H1 (cell line): ENCODE data around the gene CHD9NB. TPM values are rescaled to one million over a fixed set of nuclear protein-coding genes. Genes with fewer than 3 reads are reported as not detected.

Experiments
- CTCF ChIA-PET: fragments of 300-600 bp; sonication (Branson Sonifier 250); formaldehyde crosslinking; loops from one replicate; lab custom pipeline; 2021; ENCODE audit not compliant: partially characterized antibody; lab: Charles Lee
- POLR2A ChIA-PET: fragments of 300-600 bp; sonication (Branson Sonifier 250); formaldehyde crosslinking; loops from one replicate; lab custom pipeline; 2021; ENCODE audit warnings: inconsistent platforms; ENCODE audit not compliant: partially characterized antibody; lab: Charles Lee
- DNase-seq, 2 experiments: peaks; one replicate each; pipeline versions ENCODE4 v3.0.0 to v3.0.0-alpha.2; 2010 to 2022; ENCODE audit warnings: low spot score in 2 of 2, low read depth in 1 of 2, mixed read lengths in 1 of 2
- FAIRE-seq: peaks from 2 replicates; lab custom pipeline; 2011; peaks lifted over from hg19 to GRCh38; lab: Jason Lieb, UNC
- H2AFZ ChIP-seq: 2 replicates; pipeline ENCODE4 v1.8.1; 2012; ENCODE audit warnings: low read length, inconsistent platforms
- H2AK5ac ChIP-seq: 2 replicates; pipeline ENCODE4 v1.6.1; 2013; ENCODE audit warnings: low read depth, low read length
- H2BK120ac ChIP-seq: replicated peaks from 2 replicates; pipeline ENCODE3; 2013; ENCODE audit warnings: low read depth, low read length, inconsistent platforms
- H2BK12ac ChIP-seq: 2 replicates; pipeline ENCODE4 v1.6.1; 2013; ENCODE audit warnings: low read depth, low read length
- H2BK15ac ChIP-seq: 2 replicates; pipeline ENCODE4 v1.6.1; 2013; ENCODE audit warnings: low read length
- H2BK20ac ChIP-seq: 2 replicates; pipeline ENCODE4 v1.6.1; 2013; ENCODE audit warnings: low read length
- H2BK5ac ChIP-seq: 2 replicates; pipeline ENCODE4 v1.6.1; 2013; ENCODE audit warnings: low read depth, low read length
- H3K14ac ChIP-seq: 2 replicates; pipeline ENCODE4 v1.6.1; 2013; ENCODE audit warnings: inconsistent platforms; ENCODE audit not compliant: insufficient read length
- H3K18ac ChIP-seq: 2 replicates; pipeline ENCODE4 v1.6.1; 2013; ENCODE audit warnings: low read length; ENCODE audit errors: extremely low read depth
- H3K23ac ChIP-seq: 2 replicates; pipeline ENCODE4 v1.6.1; 2013; ENCODE audit warnings: inconsistent platforms; ENCODE audit not compliant: insufficient read length
- H3K23me2 ChIP-seq: 2 replicates; pipeline ENCODE4 v1.6.1; 2013; ENCODE audit warnings: low read depth, low read length
- H3K27ac ChIP-seq: 2 replicates; pipeline ENCODE4 v1.6.1; 2011; ENCODE audit warnings: low read depth, low read length, inconsistent platforms
- H3K27me3 ChIP-seq, 4 experiments: replicated peaks in 1 of 4; 1 replicate in 1 of 4; 2 replicates in 3 of 4; pipeline versions ENCODE4 v1.6.1 to v1.8.1; 2011 to 2013; ENCODE audit warnings: low read length in 3 of 4, mild to moderate bottlenecking in 3 of 4, inconsistent platforms in 2 of 4, mixed read lengths in 2 of 4, moderate library complexity in 1 of 4; ENCODE audit not compliant: control insufficient read depth in 3 of 4, insufficient read depth in 3 of 4; ENCODE audit errors: extremely low read depth in 1 of 4
- H3K36me3 ChIP-seq, 4 experiments: 2 replicates each; pipeline versions ENCODE4 v1.6.1 to v1.8.1; 2011 to 2013; ENCODE audit warnings: mild to moderate bottlenecking in 4 of 4, low read length in 3 of 4, moderate library complexity in 2 of 4, control low read depth in 1 of 4, inconsistent platforms in 1 of 4; ENCODE audit not compliant: insufficient read depth in 4 of 4, control insufficient read depth in 2 of 4
- H3K4ac ChIP-seq: replicated peaks from 2 replicates; pipeline ENCODE3; 2013; ENCODE audit warnings: low read length, low read depth, mixed read lengths, inconsistent platforms; ENCODE audit not compliant: insufficient read length
- H3K4me1 ChIP-seq, 4 experiments: replicated peaks in 1 of 4; 1 replicate in 1 of 4; 2 replicates in 3 of 4; pipeline versions ENCODE4 v1.6.1 to v1.8.1; 2011 to 2013; ENCODE audit warnings: low read length in 3 of 4, inconsistent platforms in 2 of 4, mixed read lengths in 1 of 4; ENCODE audit not compliant: insufficient read depth in 4 of 4, control insufficient read depth in 3 of 4
- H3K4me2 ChIP-seq, 2 experiments: 2 replicates each; pipeline versions ENCODE4 v1.6.1 to v1.8.1; 2011 to 2013; ENCODE audit warnings: low read depth in 2 of 2, low read length in 2 of 2, control low read depth in 1 of 2, inconsistent platforms in 1 of 2, mild to moderate bottlenecking in 1 of 2; ENCODE audit not compliant: insufficient read depth in 1 of 2
- H3K4me3 ChIP-seq, 4 experiments: fragments of 200-600, 300-600 bp in 1 of 4; sonication (generic), shearing (Covaris generic), sonication (Bioruptor Twin) in 1 of 4; 2 replicates each; pipeline versions ENCODE4 v1.5.1 to v1.8.1; 2011 to 2016; ENCODE audit warnings: low read length in 4 of 4, low read depth in 3 of 4, control low read depth in 2 of 4, inconsistent platforms in 2 of 4, mild to moderate bottlenecking in 2 of 4, mixed read lengths in 1 of 4, moderate library complexity in 1 of 4; ENCODE audit not compliant: insufficient read depth in 2 of 4; ENCODE audit errors: extremely low read depth in 1 of 4
- H3K56ac ChIP-seq: replicated peaks from 2 replicates; pipeline ENCODE3; 2013; ENCODE audit warnings: low read depth, mild to moderate bottlenecking, mixed read lengths, low read length, inconsistent platforms; ENCODE audit not compliant: insufficient read length
- H3K79me1 ChIP-seq: 2 replicates; pipeline ENCODE4 v1.6.1; 2013; ENCODE audit warnings: low read depth, low read length, control low read depth
- H3K79me2 ChIP-seq, 2 experiments: 2 replicates each; pipeline versions ENCODE4 v1.6.1 to v1.8.1; 2012 to 2013; ENCODE audit warnings: low read length in 2 of 2, mild to moderate bottlenecking in 2 of 2, inconsistent platforms in 1 of 2; ENCODE audit not compliant: insufficient read depth in 2 of 2, control insufficient read depth in 1 of 2
- H3K9ac ChIP-seq, 4 experiments: replicated peaks in 1 of 4; 1 replicate in 1 of 4; 2 replicates in 3 of 4; pipeline versions ENCODE4 v1.6.1 to v1.8.1; 2011 to 2013; ENCODE audit warnings: low read depth in 3 of 4, low read length in 3 of 4, control low read depth in 2 of 4, mild to moderate bottlenecking in 2 of 4, moderate library complexity in 2 of 4, inconsistent platforms in 1 of 4; ENCODE audit errors: extremely low read depth in 1 of 4
- H3K9me3 ChIP-seq, 2 experiments: 2 replicates each; pipeline versions ENCODE4 v1.6.1 to v1.8.1; 2012 to 2013; ENCODE audit warnings: mild to moderate bottlenecking in 2 of 2, moderate library complexity in 2 of 2, control low read depth in 1 of 2, inconsistent platforms in 1 of 2, low read depth in 1 of 2, low read length in 1 of 2, mixed read lengths in 1 of 2; ENCODE audit not compliant: insufficient read depth in 2 of 2
- H4K20me1 ChIP-seq, 2 experiments: replicated peaks in 1 of 2; 2 replicates each; pipeline versions ENCODE3 to v1.8.1; 2011 to 2013; ENCODE audit warnings: inconsistent platforms in 2 of 2, low read length in 2 of 2, mild to moderate bottlenecking in 1 of 2; ENCODE audit not compliant: insufficient read depth in 2 of 2, control insufficient read depth in 1 of 2
- H4K5ac ChIP-seq: 2 replicates; pipeline ENCODE4 v1.6.1; 2013; ENCODE audit warnings: low read length, low read depth, mixed read lengths, inconsistent platforms; ENCODE audit not compliant: insufficient read length
- H4K8ac ChIP-seq: 2 replicates; pipeline ENCODE4 v1.8.0; 2013; ENCODE audit warnings: mild to moderate bottlenecking, moderate library complexity, low read length, inconsistent platforms; ENCODE audit not compliant: insufficient read depth; ENCODE audit errors: extremely low read depth
- H4K91ac ChIP-seq: replicated peaks from 2 replicates; pipeline ENCODE3; 2013; ENCODE audit warnings: low read length, mixed read lengths, inconsistent platforms; ENCODE audit not compliant: insufficient read length
- SIN3A ChIP-seq, 2 experiments: IDR thresholded peaks in 1 of 2; conservative IDR thresholded peaks in 1 of 2; 2 replicates each; pipeline ENCODE4 v1.6.1; 2011 to 2012; ENCODE audit warnings: low read length in 2 of 2, improper control_type of control experiment in 1 of 2, low read depth in 1 of 2, mild to moderate bottlenecking in 1 of 2
- SP1 ChIP-seq: IDR thresholded peaks from 2 replicates; pipeline ENCODE4 v1.6.1; 2011; ENCODE audit warnings: low read depth, low read length
- SRF ChIP-seq: IDR thresholded peaks from 2 replicates; pipeline ENCODE4 v1.6.1; 2011; ENCODE audit warnings: mild to moderate bottlenecking, low read depth, low read length, moderate library complexity
- WGBS, 2 experiments: shearing (Covaris generic) in 1 of 2; methylation state at CpG; one replicate each; pipeline versions ENCODE4 v1.1.6 to v1.1.7; 2013 to 2015; ENCODE audit warnings: low lambda C conversion rate in 2 of 2, mixed read lengths in 2 of 2, inconsistent platforms in 1 of 2, low coverage in 1 of 2, missing lambda C conversion rate in 1 of 2; ENCODE audit not compliant: insufficient replicate concordance in 2 of 2, insufficient coverage in 1 of 2, insufficient read length in 1 of 2; ENCODE audit errors: extremely low coverage in 1 of 2, missing lambda C conversion rate in 1 of 2; 5-methylcytosine and 5-hydroxymethylcytosine counted together
- polyA plus RNA-seq, 7 experiments: library from polyadenylated mRNA; depleted of rRNA in 3 of 7; stranded (reverse) in 5 of 7; unstranded in 2 of 7; fragments of >200 nt in 5 of 7; fragments of 200-250 nt in 2 of 7; gene quantifications; 1 replicate in 5 of 7; 2 replicates in 1 of 7; 4 replicates in 1 of 7; pipeline versions ENCODE4 v1.2.1 to v1.2.3, GENCODE V29; 2011 to 2013; ENCODE audit warnings: missing spikeins in 2 of 7, mixed read lengths in 2 of 7
- total RNA-seq: library from RNA; stranded (reverse); fragmentation: NEBNext Ultra II Directional; extraction: Animal tissue kit (Norgen Biotek cat#: 25700); gene quantifications from 2 replicates; pipeline ENCODE4 v1.2.1, GENCODE V29; 2021

CHD9NB gene
- total and polyA plus RNA-seq, 2 of the 8 experiments (the other 6 are each of a cell fraction or from before 2014, with no cell fraction given): 4.5 to 5.9 TPM

- H4K91ac ChIP-seq: peak overlapping the region; percentile 88
- TF ChIP-seq SRF (no peak), SIN3A (conservative IDR thresholded peaks at IDR 0.05 in 1 of 2, IDR thresholded peaks at IDR 0.05 in 1 of 2; ENCODE audit: low read depth in 1 of 2, low read length in 2 of 2) (peak; percentile 22 to 76; a peak in 1 of 4 replicates), SP1 (0 out of 2 replicates have a peak, but pooled peaks have one; percentile 11)
- TF ChIP-seq, all 59 proteins: peak for 2
- Histone ChIP-seq H3K4me3 (peak overlapping the region; percentile 34 to 68 (median 60)), H3K79me2 (peaks cover 0 to 41% of the 10 kb centered on the region in 2 experiments; a peak in 2 of 4 replicates), H2BK5ac (peak overlapping the region; percentile 82; the same call in 1 of the 2 replicates), H3K36me3 (no peaks in the 10 kb centered on the region), H3K14ac (no peak overlapping the region), H2BK120ac (peak overlapping the region; percentile 21), H3K18ac (peak overlapping the region; percentile 26; the same call in 1 of the 2 replicates), H3K27me3 (no peaks in the 10 kb centered on the region; a peak in 1 of 7 replicates), H2BK15ac (no peak overlapping the region), H2BK12ac (peak overlapping the region; percentile 78; the same call in 1 of the 2 replicates), H2BK20ac (0 out of 2 replicates have a peak overlapping the region, but pooled peaks have one; percentile 48), H3K4me2 (peak overlapping the region; percentile 82 to 85), H4K20me1 (no peaks in the 10 kb centered on the region), H3K79me1 (peaks cover 11% of the 10 kb centered on the region; the same call in 1 of the 2 replicates), H3K4me1 (peaks cover 6 to 9% (median 8%) of the 10 kb centered on the region in 4 experiments; a peak in 5 of 7 replicates), H3K23me2 (peaks cover 7% of the 10 kb centered on the region; the same call in 1 of the 2 replicates), H2AK5ac (peak overlapping the region; percentile 54; the same call in 1 of the 2 replicates), H3K4ac (no peak overlapping the region), H3K9ac (no peak overlapping the region; a peak in 1 of 7 replicates), H2AFZ (0 out of 2 replicates have a peak overlapping the region, but pooled peaks have one; percentile 8), H3K9me3 (no peaks in the 10 kb centered on the region), H3K56ac (no peak overlapping the region), H4K5ac (no peak overlapping the region), H4K8ac (no peak overlapping the region), H3K27ac (no peak overlapping the region), H3K23ac (no peak overlapping the region)
- peak in 1 of 2 experiments; percentile 61 for DNase-seq
- 49% methylated on average over 10 of the region's 10 CpGs; no CpG with 5 or more reads in 1 of the 2 experiments for WGBS, 2 experiments
- ChIA-PET POLR2A (interaction anchor here (0.7 to 3.2 kb wide), 10 partner anchors 10 to 152 kb away, joined by 3 to 21 read pairs (median 6); no protein-coding TSS in a partner anchor), CTCF (interaction anchor here (0.6 to 4.1 kb wide), 24 partner anchors 9 to 202 kb away, joined by 3 to 21 read pairs (median 6); no protein-coding TSS in a partner anchor)
- FAIRE-seq: no peak
Measured at GRCh38 chr16:53055541-53056391, 3.1 kb upstream of the CHD9NB start.
